Measurements from ENCODE around the gene MLLT6. TPM values are rescaled to one million over a fixed set of nuclear protein-coding genes. Genes with fewer than 3 reads are reported as not detected.
A peak's percentile ranks its signal among the peaks of the same experiment; 100 is the strongest.

Gene MLLT6
- total and polyA plus RNA-seq, 2 of the 13 experiments (the other 11 are each of a cell fraction or from before 2014, with no cell fraction given): 50.7 to 69.5 TPM

DNA sequence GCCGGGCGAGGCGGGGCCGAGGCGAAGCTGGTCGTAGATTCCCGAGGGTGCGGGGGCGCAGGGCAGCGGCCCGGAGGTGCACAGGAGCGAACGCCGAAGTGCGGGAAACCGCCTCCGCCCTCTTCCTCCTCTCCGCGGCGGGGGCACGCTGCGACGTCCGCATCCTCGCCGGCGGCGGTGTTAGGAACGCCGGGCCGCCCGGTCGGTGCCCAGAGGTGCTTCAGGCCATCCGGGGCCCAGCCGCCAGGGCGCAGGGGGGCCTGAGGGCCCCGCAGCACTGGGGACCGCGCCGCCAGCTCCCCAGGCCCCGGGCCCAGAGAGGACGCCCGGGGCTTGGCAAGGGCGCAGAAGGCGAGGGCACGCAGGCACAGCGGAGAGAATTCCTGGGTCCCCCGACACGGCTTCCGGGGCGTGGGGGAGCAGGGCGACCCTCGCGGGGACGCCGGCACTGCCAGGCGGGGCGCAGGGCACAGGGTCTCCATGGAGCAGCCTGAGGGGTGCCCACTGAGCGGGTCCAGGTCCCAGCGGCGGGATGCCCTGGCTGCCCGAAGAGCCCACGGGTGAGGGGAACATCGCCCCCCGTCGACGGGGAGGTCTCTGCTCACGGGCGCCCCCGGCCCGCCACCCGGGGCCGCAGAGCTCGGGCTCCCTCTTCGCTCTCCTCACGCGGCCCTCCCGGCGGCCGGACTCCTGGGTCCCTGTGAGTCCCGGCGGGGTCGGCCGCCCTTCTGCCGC, 30.9 kb upstream of the MLLT6 start (continued):
- TF ChIP-seq, protein P1, sequence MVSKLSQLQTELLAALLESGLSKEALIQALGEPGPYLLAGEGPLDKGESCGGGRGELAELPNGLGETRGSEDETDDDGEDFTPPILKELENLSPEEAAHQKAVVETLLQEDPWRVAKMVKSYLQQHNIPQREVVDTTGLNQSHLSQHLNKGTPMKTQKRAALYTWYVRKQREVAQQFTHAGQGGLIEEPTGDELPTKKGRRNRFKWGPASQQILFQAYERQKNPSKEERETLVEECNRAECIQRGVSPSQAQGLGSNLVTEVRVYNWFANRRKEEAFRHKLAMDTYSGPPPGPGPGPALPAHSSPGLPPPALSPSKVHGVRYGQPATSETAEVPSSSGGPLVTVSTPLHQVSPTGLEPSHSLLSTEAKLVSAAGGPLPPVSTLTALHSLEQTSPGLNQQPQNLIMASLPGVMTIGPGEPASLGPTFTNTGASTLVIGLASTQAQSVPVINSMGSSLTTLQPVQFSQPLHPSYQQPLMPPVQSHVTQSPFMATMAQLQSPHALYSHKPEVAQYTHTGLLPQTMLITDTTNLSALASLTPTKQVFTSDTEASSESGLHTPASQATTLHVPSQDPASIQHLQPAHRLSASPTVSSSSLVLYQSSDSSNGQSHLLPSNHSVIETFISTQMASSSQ (IDR thresholded peaks at IDR 0.05; ENCODE audit: low read depth): no peak
- TF ChIP-seq, protein P1 (CRISPR knock-in tag; IDR thresholded peaks at IDR 0.05; ENCODE audit: borderline replicate concordance): no peak
- TF ChIP-seq DMAP1 (CRISPR knock-in tag; IDR thresholded peaks at IDR 0.05): no peak
- TF ChIP-seq ZMYM4 (CRISPR knock-in tag; IDR thresholded peaks at IDR 0.05): no peak
- TF ChIP-seq, protein P2, sequence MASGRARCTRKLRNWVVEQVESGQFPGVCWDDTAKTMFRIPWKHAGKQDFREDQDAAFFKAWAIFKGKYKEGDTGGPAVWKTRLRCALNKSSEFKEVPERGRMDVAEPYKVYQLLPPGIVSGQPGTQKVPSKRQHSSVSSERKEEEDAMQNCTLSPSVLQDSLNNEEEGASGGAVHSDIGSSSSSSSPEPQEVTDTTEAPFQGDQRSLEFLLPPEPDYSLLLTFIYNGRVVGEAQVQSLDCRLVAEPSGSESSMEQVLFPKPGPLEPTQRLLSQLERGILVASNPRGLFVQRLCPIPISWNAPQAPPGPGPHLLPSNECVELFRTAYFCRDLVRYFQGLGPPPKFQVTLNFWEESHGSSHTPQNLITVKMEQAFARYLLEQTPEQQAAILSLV (CRISPR knock-in tag; IDR thresholded peaks at IDR 0.05; ENCODE audit: borderline replicate concordance): no peak
- no peak for TF ChIP-seq SETDB1 (CRISPR knock-in tag; IDR thresholded peaks at IDR 0.05; ENCODE audit: borderline replicate concordance)
- no peak; the same call in 1 of the 2 replicates for TF ChIP-seq ZNF30 (CRISPR knock-in tag; IDR thresholded peaks at IDR 0.05)
- TF ChIP-seq, protein P3, sequence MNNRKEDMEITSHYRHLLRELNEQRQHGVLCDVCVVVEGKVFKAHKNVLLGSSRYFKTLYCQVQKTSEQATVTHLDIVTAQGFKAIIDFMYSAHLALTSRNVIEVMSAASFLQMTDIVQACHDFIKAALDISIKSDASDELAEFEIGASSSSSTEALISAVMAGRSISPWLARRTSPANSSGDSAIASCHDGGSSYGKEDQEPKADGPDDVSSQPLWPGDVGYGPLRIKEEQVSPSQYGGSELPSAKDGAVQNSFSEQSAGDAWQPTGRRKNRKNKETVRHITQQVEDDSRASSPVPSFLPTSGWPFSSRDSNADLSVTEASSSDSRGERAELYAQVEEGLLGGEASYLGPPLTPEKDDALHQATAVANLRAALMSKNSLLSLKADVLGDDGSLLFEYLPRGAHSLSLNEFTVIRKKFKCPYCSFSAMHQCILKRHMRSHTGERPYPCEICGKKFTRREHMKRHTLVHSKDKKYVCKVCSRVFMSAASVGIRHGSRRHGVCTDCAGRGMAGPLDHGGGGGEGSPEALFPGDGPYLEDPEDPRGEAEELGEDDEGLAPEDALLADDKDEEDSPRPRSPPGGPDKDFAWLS (CRISPR knock-in tag; IDR thresholded peaks at IDR 0.05; ENCODE audit: borderline replicate concordance): no peak
- TF ChIP-seq ZNF225 (CRISPR knock-in tag; IDR thresholded peaks at IDR 0.05): no peak
- no peak for TF ChIP-seq ZNF782 (CRISPR knock-in tag; IDR thresholded peaks at IDR 0.05; ENCODE audit: borderline replicate concordance)
- TF ChIP-seq ZNF766 (CRISPR knock-in tag; IDR thresholded peaks at IDR 0.05; ENCODE audit: borderline replicate concordance): no peak
- no peak for TF ChIP-seq KMT2A (CRISPR knock-in tag; IDR thresholded peaks at IDR 0.05)
- no peak for TF ChIP-seq NFE2L1 (CRISPR knock-in tag; IDR thresholded peaks at IDR 0.05; ENCODE audit: borderline replicate concordance)
- TF ChIP-seq ATF7 (IDR thresholded peaks at IDR 0.05): no peak
- no peak for TF ChIP-seq ATF7 (CRISPR knock-in tag; IDR thresholded peaks at IDR 0.05)
- TF ChIP-seq ZSCAN9 (CRISPR knock-in tag; IDR thresholded peaks at IDR 0.05; ENCODE audit: borderline replicate concordance): no peak
- no peak for TF ChIP-seq ZNF530 (CRISPR knock-in tag; IDR thresholded peaks at IDR 0.05; ENCODE audit: low read depth)
- TF ChIP-seq CBX1 (IDR thresholded peaks at IDR 0.05; ENCODE audit: low read depth): peak; percentile 13
- TF ChIP-seq ZUFSP (CRISPR knock-in tag; IDR thresholded peaks at IDR 0.05; ENCODE audit: borderline replicate concordance): no peak
- TF ChIP-seq, protein P4, sequence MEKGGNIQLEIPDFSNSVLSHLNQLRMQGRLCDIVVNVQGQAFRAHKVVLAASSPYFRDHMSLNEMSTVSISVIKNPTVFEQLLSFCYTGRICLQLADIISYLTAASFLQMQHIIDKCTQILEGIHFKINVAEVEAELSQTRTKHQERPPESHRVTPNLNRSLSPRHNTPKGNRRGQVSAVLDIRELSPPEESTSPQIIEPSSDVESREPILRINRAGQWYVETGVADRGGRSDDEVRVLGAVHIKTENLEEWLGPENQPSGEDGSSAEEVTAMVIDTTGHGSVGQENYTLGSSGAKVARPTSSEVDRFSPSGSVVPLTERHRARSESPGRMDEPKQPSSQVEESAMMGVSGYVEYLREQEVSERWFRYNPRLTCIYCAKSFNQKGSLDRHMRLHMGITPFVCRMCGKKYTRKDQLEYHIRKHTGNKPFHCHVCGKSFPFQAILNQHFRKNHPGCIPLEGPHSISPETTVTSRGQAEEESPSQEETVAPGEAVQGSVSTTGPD (CRISPR knock-in tag; IDR thresholded peaks at IDR 0.05): no peak

All from HepG2 (cell line).